Measurements from ENCODE around the gene PRKCE.
"Not testable (repeated sequence)": the region's sequence is repeated elsewhere in the genome, so short reads cannot be mapped to it uniquely, and the experiment has no call there.

The PRKCE gene

DNA sequence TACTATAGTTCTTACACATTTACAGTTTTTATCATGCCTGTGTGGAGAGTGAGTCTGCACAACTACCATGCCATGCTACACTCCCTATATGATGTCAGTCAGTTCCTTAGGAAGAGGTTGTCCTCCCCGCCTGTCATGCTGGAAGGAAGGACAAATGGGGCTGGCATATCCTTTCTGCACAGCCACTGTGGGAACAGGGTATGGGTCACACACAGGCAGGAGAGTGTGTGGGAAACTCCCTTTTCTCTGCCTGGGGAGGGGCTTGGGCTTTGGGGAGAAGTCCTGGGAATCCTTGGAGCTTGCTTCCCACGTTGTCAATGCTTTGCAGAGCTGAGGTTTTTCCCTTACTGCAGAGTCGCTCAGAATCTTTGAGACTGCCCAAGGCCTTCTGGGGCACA is 232.1 kb downstream of the PRKCE start:
- Mint-ChIP-seq H3K9me3 (no peaks in the 10 kb centered on the region), H3K27ac (no peak overlapping the region), H3K4me3 (no peak overlapping the region), H3K4me1 (ENCODE audit: low read depth) (peaks cover 6% of the 10 kb centered on the region), H3K27me3 (ENCODE audit: low read depth) (no peaks in the 10 kb centered on the region), H3K36me3 (ENCODE audit: low read depth) (no peaks in the 10 kb centered on the region)
- DNase-seq (ENCODE audit: low spot score) = no peak

DNA sequence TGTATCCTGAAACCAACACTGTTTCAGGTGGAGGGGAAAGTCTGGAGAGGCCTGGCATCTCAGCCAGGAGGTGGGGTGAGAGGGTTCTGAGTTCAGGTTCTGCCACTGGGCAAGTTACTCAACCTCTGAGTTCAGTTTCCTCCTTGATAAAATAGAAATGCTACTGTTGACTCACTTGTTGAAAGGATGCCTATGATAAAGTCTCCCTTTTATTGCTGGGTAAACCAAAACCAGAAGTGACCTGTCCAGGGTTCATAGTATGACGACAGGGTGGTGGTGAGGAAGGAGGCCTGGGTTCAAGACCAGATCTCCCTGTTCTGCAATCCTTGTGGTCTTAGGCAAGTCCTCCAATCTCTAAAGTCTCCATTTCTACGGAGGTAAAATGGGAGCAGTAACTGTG is 232.7 kb downstream of the PRKCE start:
- Mint-ChIP-seq H3K27me3 (ENCODE audit: low read depth) (no peaks in the 10 kb centered on the region), H3K9me3 (no peaks in the 10 kb centered on the region), H3K4me1 (ENCODE audit: low read depth) (peaks cover 9% of the 10 kb centered on the region), H3K36me3 (ENCODE audit: low read depth) (no peaks in the 10 kb centered on the region), H3K4me3 (no peak overlapping the region), H3K27ac (no peak overlapping the region)
- DNase-seq (ENCODE audit: low spot score) = no peak

DNA sequence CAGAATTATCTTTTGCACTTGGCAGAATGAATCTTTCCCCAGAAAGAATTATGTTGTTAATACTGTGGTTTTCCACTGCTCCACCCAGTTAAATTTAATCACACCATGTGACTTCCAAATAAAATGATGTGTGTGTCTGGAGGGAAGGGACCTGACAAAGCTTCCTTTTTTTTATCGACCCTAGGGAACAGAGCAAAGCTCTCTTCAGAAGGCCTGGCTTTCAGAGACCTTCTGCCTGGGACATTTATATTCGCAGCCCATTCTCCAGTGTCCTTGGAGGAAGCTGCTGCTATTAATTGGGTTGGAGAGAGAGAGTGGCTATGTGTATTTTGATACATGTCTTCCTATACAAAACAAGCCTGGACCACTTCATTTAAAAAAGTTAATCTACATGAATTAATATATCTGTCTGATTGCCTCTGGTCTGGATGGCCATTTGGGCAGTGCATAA is 233.7 kb downstream of the PRKCE start:
- no peak overlapping the region for H3K4me3 Mint-ChIP-seq
- no peaks in the 10 kb centered on the region for H3K27me3 Mint-ChIP-seq (ENCODE audit: low read depth)
- H3K9me3 Mint-ChIP-seq = no peaks in the 10 kb centered on the region
- H3K4me1 Mint-ChIP-seq (ENCODE audit: low read depth) = peaks cover 15% of the 10 kb centered on the region
- H3K36me3 Mint-ChIP-seq (ENCODE audit: low read depth) = no peaks in the 10 kb centered on the region
- H3K27ac Mint-ChIP-seq = no peak overlapping the region
- no peak for DNase-seq (ENCODE audit: low spot score)

DNA sequence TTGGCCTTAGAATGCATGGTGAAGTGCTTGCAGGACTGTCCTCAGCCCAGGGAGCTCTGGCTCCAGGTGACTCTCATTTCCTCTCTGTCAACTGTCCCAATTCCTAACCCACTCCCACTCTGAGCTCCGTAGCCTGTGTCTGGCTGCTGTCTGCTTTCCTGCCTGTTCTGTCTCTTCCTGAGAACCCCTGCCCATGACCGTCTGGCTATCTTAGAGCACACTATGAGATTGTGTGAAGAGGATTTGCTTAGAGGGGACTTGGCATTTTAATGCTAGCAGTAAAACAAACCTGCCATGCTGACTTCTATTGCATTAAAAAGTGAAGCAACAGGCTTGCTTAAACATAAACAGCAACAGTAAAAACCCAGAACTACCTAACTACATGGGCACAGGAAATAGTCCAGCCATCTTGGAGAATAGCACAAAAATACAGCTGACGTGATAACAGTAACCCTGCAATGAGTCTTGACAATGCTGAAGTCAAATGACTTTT is 234.7 kb downstream of the PRKCE start:
- H3K9me3 Mint-ChIP-seq = no peaks in the 10 kb centered on the region
- H3K27me3 Mint-ChIP-seq (ENCODE audit: low read depth) = no peaks in the 10 kb centered on the region
- H3K36me3 Mint-ChIP-seq (ENCODE audit: low read depth) = no peaks in the 10 kb centered on the region
- no peak for DNase-seq (ENCODE audit: low spot score)
- H3K4me1 Mint-ChIP-seq (ENCODE audit: low read depth) = peaks cover 23% of the 10 kb centered on the region
- H3K27ac Mint-ChIP-seq = no peak overlapping the region
- H3K4me3 Mint-ChIP-seq = no peak overlapping the region

DNA sequence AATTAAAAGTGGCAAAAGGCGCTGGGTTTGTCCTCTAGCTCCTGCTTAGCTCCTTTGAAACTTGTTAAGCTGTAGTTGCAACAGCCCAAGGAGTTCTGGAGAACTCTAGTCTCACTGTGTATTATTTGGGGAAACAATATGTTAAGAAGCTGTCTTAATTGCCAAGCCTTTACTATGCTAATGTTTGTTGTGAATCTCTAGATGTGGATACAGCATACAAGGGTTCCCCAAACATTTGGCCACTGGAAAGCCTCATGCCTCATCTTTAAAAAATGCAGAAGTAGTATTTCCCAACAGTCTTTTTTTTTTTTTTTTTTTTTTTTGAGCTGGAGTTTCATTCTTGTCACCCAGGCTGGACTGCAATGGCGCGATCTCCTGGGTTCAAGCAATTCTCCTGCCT is 236.7 kb downstream of the PRKCE start:
- Mint-ChIP-seq H3K4me3 (no peak overlapping the region), H3K9me3 (no peaks in the 10 kb centered on the region), H3K27ac (no peak overlapping the region), H3K36me3 (ENCODE audit: low read depth) (no peaks in the 10 kb centered on the region), H3K4me1 (ENCODE audit: low read depth) (peaks cover 36% of the 10 kb centered on the region), H3K27me3 (ENCODE audit: low read depth) (no peaks in the 10 kb centered on the region)
- no peak for DNase-seq (ENCODE audit: low spot score)

DNA sequence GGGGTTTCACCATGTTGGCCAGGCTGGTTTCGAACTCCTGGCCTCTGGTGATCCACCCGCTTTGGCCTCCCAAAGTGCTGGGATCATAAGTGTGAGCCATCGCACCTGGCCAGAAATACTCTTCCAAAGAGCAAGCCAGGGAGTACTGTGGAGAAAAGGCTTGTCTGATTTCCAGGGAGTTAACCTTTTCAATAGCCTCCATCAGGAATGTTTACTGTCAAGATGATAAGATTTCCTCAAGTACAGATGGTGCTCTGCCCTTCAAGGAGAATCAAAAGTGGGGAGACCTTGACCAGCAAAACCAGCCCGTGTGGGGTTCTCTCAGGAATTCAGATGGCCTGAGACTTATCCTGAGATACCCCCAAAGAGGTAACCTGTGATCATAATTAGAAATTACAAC is 237.2 kb downstream of the PRKCE start:
- DNase-seq (ENCODE audit: low spot score) = no peak

DNA sequence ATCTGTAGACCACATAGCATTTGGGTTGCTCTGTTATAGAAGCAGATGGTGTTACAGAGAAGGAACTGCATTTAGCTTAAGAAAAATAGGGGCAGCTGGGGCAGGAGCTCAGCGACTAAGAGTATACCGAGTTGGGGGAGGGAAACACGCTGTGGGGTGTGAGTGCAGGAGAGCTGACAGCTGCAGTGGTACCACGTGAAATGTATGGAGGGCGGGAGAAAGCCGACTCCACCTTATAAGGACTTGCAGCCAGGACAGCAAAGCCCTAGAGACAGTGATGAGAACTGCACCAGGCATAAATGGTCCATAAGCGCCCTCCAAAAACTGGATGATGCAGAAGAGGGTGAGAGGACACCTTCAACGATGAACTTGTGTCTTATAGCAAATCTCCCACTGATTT is 237.6 kb downstream of the PRKCE start:
- Mint-ChIP-seq H3K4me3 (no peak overlapping the region), H3K27me3 (ENCODE audit: low read depth) (no peaks in the 10 kb centered on the region), H3K36me3 (ENCODE audit: low read depth) (no peaks in the 10 kb centered on the region), H3K9me3 (no peaks in the 10 kb centered on the region), H3K4me1 (ENCODE audit: low read depth) (peaks cover 36% of the 10 kb centered on the region), H3K27ac (no peak overlapping the region)
- DNase-seq (ENCODE audit: low spot score) = no peak

More for the DNA sequence above, 237.2 kb downstream of the PRKCE start:
- H3K27me3 Mint-ChIP-seq (ENCODE audit: low read depth) = no peaks in the 10 kb centered on the region
- H3K4me3 Mint-ChIP-seq = no peak overlapping the region
- no peaks in the 10 kb centered on the region for H3K36me3 Mint-ChIP-seq (ENCODE audit: low read depth)
- peaks cover 36% of the 10 kb centered on the region for H3K4me1 Mint-ChIP-seq (ENCODE audit: low read depth)
- no peaks in the 10 kb centered on the region for H3K9me3 Mint-ChIP-seq
- H3K27ac Mint-ChIP-seq = no peak overlapping the region

DNA sequence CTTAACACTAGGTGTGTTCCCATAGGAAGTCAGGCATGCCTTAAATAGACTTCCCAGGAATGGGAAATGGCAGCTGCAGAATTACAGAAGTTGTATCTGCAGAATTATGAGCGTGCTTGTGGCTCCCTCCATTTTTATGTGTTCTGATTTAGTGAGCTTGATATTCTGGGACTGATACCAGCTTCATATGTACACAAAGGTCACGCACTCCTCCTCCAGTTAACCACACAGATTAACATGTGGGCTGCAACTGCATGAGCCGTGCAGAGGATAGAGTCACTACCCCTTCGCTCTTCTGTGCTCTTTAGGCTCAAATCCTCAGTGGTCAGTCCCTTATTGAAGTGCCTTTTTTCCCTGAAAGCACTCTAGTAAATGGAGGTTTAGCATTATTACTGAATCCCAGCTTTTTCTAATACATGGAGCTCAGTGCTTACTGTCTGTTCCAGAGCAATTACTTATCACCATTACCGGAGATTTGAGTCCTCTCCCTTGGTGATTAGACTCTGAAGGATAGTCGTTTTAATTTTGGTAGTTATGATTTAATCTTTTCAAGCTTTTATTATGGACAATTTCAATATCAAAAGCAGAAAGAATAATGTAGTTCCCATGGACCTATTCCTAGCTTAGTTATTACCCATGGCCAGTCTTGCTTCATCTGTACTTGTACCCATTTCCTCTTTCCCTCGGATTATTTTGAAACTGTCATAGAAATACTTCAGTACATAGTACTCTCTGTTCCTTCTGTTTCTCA is 238.3 kb downstream of the PRKCE start:
- H3K9me3 Mint-ChIP-seq = no peaks in the 10 kb centered on the region
- no peak overlapping the region for H3K27ac Mint-ChIP-seq
- no peak for DNase-seq (ENCODE audit: low spot score)
- peaks cover 36% of the 10 kb centered on the region for H3K4me1 Mint-ChIP-seq (ENCODE audit: low read depth)
- no peaks in the 10 kb centered on the region for H3K36me3 Mint-ChIP-seq (ENCODE audit: low read depth)
- no peaks in the 10 kb centered on the region for H3K27me3 Mint-ChIP-seq (ENCODE audit: low read depth)
- H3K4me3 Mint-ChIP-seq = peak overlapping the region; percentile 8

DNA sequence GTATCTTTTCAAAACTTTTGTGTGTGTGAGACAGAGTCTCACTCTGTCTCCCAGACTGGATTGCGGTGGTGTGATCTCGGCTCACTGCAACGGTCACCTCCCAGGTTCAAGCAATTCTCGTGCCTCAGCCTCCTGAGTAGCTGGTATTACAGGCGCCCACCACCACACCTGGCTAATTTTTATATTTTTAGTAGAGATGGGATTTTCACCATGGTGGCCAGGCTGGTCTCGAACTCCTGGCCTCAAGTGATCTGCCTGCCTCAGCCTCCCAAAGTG is 238.8 kb downstream of the PRKCE start:
- H3K27me3 Mint-ChIP-seq (ENCODE audit: low read depth); H3K9me3 Mint-ChIP-seq; DNase-seq (ENCODE audit: low spot score); H3K36me3 Mint-ChIP-seq (ENCODE audit: low read depth); H3K27ac Mint-ChIP-seq: not testable (repeated sequence)
- Mint-ChIP-seq H3K4me3 (peak overlapping the region; percentile 8), H3K4me1 (ENCODE audit: low read depth) (peaks cover 32% of the 10 kb centered on the region)

DNA sequence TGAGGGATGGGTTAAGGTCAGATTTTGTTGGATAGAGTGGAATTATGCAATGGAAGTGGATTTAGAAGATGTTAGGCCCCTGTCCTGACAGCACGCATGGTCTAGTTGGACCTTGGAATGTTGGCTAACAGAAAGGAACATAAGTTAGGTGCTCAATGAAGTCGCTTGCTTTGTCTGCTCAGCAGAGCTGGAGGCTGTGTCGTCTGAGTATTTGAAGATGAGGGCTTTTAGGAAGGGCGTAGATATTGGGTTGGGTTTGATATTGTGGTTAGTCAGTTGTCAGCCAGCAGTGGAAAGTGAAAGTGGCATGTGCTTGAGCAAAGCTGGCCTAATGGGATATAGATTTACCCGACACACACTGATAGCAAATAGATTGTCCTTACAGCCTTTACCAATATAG is 239.3 kb downstream of the PRKCE start:
- Mint-ChIP-seq H3K4me1 (ENCODE audit: low read depth) (peaks cover 32% of the 10 kb centered on the region), H3K27me3 (ENCODE audit: low read depth) (no peaks in the 10 kb centered on the region), H3K36me3 (ENCODE audit: low read depth) (no peaks in the 10 kb centered on the region), H3K4me3 (peak overlapping the region; percentile 6), H3K9me3 (no peaks in the 10 kb centered on the region), H3K27ac (peak overlapping the region; percentile 3)
- DNase-seq (ENCODE audit: low spot score) = no peak

DNA sequence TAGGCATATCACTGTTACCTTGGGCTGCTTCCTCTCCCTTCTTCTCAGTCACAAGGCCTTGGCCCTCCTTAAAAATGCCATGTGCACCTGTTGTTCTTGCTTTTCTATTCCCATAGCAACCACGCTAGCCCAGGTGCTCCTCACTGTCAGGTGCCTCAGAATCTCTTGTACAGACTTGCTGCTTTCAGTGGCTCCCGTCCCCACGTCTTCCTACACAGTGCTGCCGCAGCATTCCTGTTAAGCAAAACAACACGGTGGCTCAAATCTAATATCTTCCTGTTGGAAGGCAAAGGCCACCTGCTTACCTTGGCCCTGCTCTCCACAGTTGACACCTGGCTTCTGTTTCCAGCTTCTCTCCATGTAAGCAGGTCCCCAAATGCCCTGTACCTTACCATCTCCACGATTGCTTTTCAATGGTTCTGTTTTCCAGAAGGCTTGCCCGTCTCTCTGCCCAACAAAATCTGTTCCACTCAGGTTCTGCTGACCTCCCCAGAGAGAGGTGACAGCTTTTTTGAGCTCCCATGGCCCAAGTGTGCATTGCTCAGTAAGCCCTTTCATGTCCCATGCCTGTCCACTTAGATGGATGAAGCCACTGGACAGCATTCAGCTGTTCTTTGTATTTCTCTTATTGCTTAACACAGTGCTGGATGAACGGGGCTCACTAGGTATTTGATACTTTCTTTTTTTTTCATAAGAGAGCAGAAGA is 240.4 kb downstream of the PRKCE start:
- Mint-ChIP-seq H3K9me3 (no peaks in the 10 kb centered on the region), H3K27ac (no peak overlapping the region), H3K36me3 (ENCODE audit: low read depth) (no peaks in the 10 kb centered on the region), H3K4me3 (no peak overlapping the region), H3K27me3 (ENCODE audit: low read depth) (no peaks in the 10 kb centered on the region), H3K4me1 (ENCODE audit: low read depth) (peaks cover 32% of the 10 kb centered on the region)
- DNase-seq (ENCODE audit: low spot score) = no peak

DNA sequence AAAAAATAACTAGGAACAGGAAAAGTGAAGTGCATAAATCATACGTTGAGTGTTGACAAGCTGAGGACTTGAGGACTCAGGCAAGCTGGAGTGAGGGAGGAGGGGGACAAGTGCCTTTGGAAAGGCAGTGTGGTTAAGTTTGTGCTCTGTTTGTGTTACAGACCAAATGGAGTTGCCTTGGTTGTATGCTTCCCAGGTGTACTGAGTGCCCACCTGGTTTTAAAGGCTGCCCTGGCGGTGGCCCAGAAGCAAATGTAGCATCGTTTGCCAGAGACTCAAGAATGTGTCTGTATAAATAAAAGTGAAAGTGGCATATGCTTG is 240.9 kb downstream of the PRKCE start:
- H3K27ac Mint-ChIP-seq = no peak overlapping the region
- H3K4me3 Mint-ChIP-seq = no peak overlapping the region
- no peaks in the 10 kb centered on the region for H3K27me3 Mint-ChIP-seq (ENCODE audit: low read depth)
- H3K36me3 Mint-ChIP-seq (ENCODE audit: low read depth) = no peaks in the 10 kb centered on the region
- H3K9me3 Mint-ChIP-seq = no peaks in the 10 kb centered on the region
- DNase-seq (ENCODE audit: low spot score) = no peak
- peaks cover 32% of the 10 kb centered on the region for H3K4me1 Mint-ChIP-seq (ENCODE audit: low read depth)

DNA sequence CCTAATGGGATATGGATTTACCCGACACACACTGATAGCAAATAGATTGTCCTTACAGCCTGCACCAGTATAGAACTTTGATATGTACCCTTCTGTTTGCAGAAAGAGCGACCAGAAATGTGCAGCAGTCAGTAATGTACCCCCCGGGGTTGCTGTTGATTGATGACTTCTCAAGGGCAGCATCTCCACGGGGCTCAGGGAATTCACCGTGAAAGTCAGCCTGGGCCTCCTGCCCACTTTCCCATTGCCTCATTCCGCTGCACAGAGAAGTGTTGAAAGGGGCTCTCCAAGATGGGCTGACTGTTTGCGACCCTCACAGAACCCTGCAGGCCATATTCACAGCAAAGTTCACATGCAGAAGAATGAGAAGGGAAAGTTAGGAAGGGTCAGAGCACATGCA is 241.3 kb downstream of the PRKCE start:
- Mint-ChIP-seq H3K27ac (no peak overlapping the region), H3K9me3 (no peaks in the 10 kb centered on the region), H3K27me3 (ENCODE audit: low read depth) (no peaks in the 10 kb centered on the region), H3K4me1 (ENCODE audit: low read depth) (peaks cover 36% of the 10 kb centered on the region), H3K4me3 (no peak overlapping the region), H3K36me3 (ENCODE audit: low read depth) (no peaks in the 10 kb centered on the region)
- no peak for DNase-seq (ENCODE audit: low spot score)

DNA sequence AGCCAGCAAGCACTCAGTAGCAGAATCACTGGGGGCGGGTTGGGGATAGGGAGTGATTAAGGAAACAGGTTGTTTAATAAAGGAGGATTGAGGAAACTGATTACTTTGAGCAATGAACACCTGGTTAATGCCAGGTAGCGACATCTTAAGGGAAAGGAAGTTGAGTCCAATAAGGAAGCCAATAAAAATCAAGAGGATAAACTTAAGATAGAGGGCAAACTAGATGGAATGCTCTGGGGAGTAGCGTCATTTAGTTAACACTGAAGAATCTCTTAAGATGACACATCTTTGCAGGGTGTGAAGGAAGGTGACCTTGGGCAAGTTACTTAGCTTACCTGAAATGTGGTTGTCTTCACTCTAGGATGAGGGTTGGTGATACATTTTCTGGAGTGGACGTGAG is 242.7 kb downstream of the PRKCE start:
- Mint-ChIP-seq H3K27ac (no peak overlapping the region), H3K4me3 (no peak overlapping the region), H3K9me3 (no peaks in the 10 kb centered on the region), H3K36me3 (ENCODE audit: low read depth) (no peaks in the 10 kb centered on the region), H3K27me3 (ENCODE audit: low read depth) (no peaks in the 10 kb centered on the region), H3K4me1 (ENCODE audit: low read depth) (peaks cover 34% of the 10 kb centered on the region)
- no peak for DNase-seq (ENCODE audit: low spot score)
